HepG2 (cell line): ENCODE data around the gene MADCAM1. TPM values are rescaled to one million over a fixed set of nuclear protein-coding genes. Genes with fewer than 3 reads are reported as not detected.

Source experiments
- ARNT2 ChIP-seq: sonication (generic); formaldehyde crosslinking; IDR thresholded peaks from 2 replicates; pipeline ENCODE4 v1.8.0; 2022; ENCODE audit warnings: mild to moderate bottlenecking, low read depth, missing genetic modification reagents, moderate library complexity
- GATA4 ChIP-seq: sonication (generic); IDR thresholded peaks from 2 replicates; pipeline ENCODE4 v1.6.1; 2016; ENCODE audit warnings: antibody characterized with exemption, low read depth, borderline replicate concordance
- GTF2F1 ChIP-seq: fragments of 150-350 bp; IDR thresholded peaks from 2 replicates; pipeline ENCODE4 v1.6.1; 2014; ENCODE audit warnings: low read length
- MEF2D ChIP-seq: sonication (generic); formaldehyde crosslinking; IDR thresholded peaks from 2 replicates; pipeline ENCODE4 v1.5.1; 2020; ENCODE audit warnings: mild to moderate bottlenecking, missing genetic modification reagents
- MYC ChIP-seq: sonication (generic); formaldehyde crosslinking; IDR thresholded peaks from 2 replicates; pipeline ENCODE4 v1.9.0; 2021; ENCODE audit warnings: missing genetic modification reagents, borderline replicate concordance
- NCOA1 ChIP-seq: sonication (generic); formaldehyde crosslinking; IDR thresholded peaks from 2 replicates; pipeline ENCODE4 v1.9.0; 2021; ENCODE audit warnings: missing genetic modification reagents
- NCOR1 ChIP-seq: fragments of 200-600 bp; sonication (generic); IDR thresholded peaks from 2 replicates; pipeline ENCODE4 v1.7.0; 2017; ENCODE audit warnings: antibody characterized with exemption, low read length, borderline replicate concordance
- PAWR ChIP-seq: sonication (generic); formaldehyde crosslinking; IDR thresholded peaks from 2 replicates; pipeline ENCODE4 v1.4.0; 2020; ENCODE audit warnings: missing genetic modification reagents, mild to moderate bottlenecking, borderline replicate concordance
- PHF20 ChIP-seq: sonication (generic); formaldehyde crosslinking; IDR thresholded peaks from 2 replicates; pipeline ENCODE4 v1.5.0; 2020; ENCODE audit warnings: mild to moderate bottlenecking, missing genetic modification reagents
- SALL2 ChIP-seq: sonication (generic); formaldehyde crosslinking; IDR thresholded peaks from 2 replicates; pipeline ENCODE4 v1.8.1; 2023; ENCODE audit warnings: mild to moderate bottlenecking, missing genetic modification reagents, inconsistent platforms
- SPEN ChIP-seq: sonication (generic); formaldehyde crosslinking; IDR thresholded peaks from 2 replicates; pipeline ENCODE4 v1.5.1; 2020; ENCODE audit warnings: low read depth, mild to moderate bottlenecking, missing genetic modification reagents
- ZFY ChIP-seq: sonication (generic); formaldehyde crosslinking; IDR thresholded peaks from 2 replicates; pipeline ENCODE4 v1.4.0; 2020; ENCODE audit warnings: missing genetic modification reagents
- ZNF232 ChIP-seq: sonication (generic); formaldehyde crosslinking; IDR thresholded peaks from 2 replicates; pipeline ENCODE4 v1.4.0; 2020; ENCODE audit warnings: missing genetic modification reagents, borderline replicate concordance
- ZNF383 ChIP-seq: sonication (generic); formaldehyde crosslinking; IDR thresholded peaks from 2 replicates; pipeline ENCODE4 v1.4.0; 2020; ENCODE audit warnings: missing genetic modification reagents, mild to moderate bottlenecking, borderline replicate concordance
- ZNF713 ChIP-seq: sonication (generic); formaldehyde crosslinking; IDR thresholded peaks from 2 replicates; pipeline ENCODE4 v1.4.0; 2020; ENCODE audit warnings: mild to moderate bottlenecking, missing genetic modification reagents
- polyA plus RNA-seq, 8 experiments: library from polyadenylated mRNA; depleted of rRNA in 3 of 8; stranded (reverse) in 7 of 8; unstranded in 1 of 8; fragments of >200 nt; fragmentation: Illumina TruSeq in 4 of 8; extraction: Trizol in 4 of 8; gene quantifications; 2 replicates each; pipeline versions ENCODE4 v1.2.1 to v1.2.3, GENCODE V29; 2011 to 2016; ENCODE audit warnings: low read depth in 4 of 8, missing spikeins in 1 of 8, mixed read lengths in 1 of 8; ENCODE audit not compliant: insufficient read depth in 1 of 8
- total RNA-seq, 5 experiments: library from RNA; depleted of rRNA; stranded (reverse); fragments of >200 nt; fragmentation: Illumina TruSeq; extraction: Trizol; gene quantifications; 2 replicates each; pipeline ENCODE4 v1.2.3, GENCODE V29; 2016; ENCODE audit warnings: low read depth in 1 of 5
- TF ChIP-seq, protein P1 (sequence below): sonication (generic); formaldehyde crosslinking; IDR thresholded peaks from 2 replicates; pipeline ENCODE4 v1.9.0; 2021; ENCODE audit warnings: missing genetic modification reagents, borderline replicate concordance
- TF ChIP-seq, protein P2 (sequence below): sonication (generic); formaldehyde crosslinking; conservative IDR thresholded peaks from 2 replicates; pipeline ENCODE4 v1.4.0; 2020; ENCODE audit warnings: missing genetic modification reagents
- TF ChIP-seq, protein P3 (sequence below): sonication (generic); formaldehyde crosslinking; IDR thresholded peaks from 2 replicates; pipeline ENCODE4 v1.5.0; 2020; ENCODE audit warnings: mild to moderate bottlenecking, missing genetic modification reagents, moderate library complexity
- TF ChIP-seq, protein P4 (sequence below): sonication (generic); formaldehyde crosslinking; IDR thresholded peaks from 2 replicates; pipeline ENCODE4 v1.4.0; 2020; ENCODE audit warnings: low read depth, missing genetic modification reagents

Gene MADCAM1
- total and polyA plus RNA-seq, 2 of the 13 experiments (the other 11 are each of a cell fraction or from before 2014, with no cell fraction given): 0.29 to 0.33 TPM

DNA sequence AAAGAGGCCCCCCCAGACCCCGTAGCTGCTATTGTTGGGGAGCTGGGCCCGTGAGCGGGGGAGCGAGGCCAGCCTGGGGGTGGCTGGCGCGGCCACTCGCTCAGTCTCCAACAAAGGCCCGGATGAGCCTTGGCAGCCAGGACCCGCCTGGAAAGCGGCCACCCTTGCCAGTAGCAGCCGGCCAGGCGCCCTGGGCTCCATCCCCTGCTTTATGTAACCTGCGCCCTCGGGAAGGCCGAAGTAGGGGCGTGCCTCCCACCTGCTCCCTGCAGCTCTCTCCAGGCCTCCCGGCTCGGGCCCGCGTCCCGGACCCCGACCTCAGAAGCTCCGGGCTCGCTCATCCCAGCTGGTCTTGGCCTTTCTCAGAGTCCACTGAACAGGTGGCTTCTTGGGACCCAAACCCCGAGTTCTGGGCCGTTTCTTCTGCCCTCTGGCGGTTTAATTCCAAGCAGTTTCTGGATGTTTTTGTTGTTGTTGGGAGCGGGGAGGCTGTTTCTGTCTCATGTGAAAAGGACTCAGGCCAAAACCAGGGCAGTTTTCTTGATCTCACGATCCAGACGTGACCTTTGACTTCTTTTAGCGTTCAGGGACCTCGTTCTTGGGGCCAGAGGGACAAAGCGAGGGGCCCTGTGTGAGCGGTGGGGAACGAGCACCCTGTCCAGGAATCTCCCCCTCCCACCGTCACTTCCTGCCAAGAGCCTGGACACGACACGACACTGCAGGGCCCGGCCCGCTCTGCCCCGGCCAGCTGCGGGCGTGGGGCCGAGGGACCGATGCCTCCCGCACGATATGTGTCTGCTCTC lies 36.5 kb downstream of the MADCAM1 start (continued):
- TF ChIP-seq, protein P1, sequence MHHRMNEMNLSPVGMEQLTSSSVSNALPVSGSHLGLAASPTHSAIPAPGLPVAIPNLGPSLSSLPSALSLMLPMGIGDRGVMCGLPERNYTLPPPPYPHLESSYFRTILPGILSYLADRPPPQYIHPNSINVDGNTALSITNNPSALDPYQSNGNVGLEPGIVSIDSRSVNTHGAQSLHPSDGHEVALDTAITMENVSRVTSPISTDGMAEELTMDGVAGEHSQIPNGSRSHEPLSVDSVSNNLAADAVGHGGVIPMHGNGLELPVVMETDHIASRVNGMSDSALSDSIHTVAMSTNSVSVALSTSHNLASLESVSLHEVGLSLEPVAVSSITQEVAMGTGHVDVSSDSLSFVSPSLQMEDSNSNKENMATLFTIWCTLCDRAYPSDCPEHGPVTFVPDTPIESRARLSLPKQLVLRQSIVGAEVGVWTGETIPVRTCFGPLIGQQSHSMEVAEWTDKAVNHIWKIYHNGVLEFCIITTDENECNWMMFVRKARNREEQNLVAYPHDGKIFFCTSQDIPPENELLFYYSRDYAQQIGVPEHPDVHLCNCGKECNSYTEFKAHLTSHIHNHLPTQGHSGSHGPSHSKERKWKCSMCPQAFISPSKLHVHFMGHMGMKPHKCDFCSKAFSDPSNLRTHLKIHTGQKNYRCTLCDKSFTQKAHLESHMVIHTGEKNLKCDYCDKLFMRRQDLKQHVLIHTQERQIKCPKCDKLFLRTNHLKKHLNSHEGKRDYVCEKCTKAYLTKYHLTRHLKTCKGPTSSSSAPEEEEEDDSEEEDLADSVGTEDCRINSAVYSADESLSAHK (CRISPR knock-in tag): no peak
- TF ChIP-seq, protein P2, sequence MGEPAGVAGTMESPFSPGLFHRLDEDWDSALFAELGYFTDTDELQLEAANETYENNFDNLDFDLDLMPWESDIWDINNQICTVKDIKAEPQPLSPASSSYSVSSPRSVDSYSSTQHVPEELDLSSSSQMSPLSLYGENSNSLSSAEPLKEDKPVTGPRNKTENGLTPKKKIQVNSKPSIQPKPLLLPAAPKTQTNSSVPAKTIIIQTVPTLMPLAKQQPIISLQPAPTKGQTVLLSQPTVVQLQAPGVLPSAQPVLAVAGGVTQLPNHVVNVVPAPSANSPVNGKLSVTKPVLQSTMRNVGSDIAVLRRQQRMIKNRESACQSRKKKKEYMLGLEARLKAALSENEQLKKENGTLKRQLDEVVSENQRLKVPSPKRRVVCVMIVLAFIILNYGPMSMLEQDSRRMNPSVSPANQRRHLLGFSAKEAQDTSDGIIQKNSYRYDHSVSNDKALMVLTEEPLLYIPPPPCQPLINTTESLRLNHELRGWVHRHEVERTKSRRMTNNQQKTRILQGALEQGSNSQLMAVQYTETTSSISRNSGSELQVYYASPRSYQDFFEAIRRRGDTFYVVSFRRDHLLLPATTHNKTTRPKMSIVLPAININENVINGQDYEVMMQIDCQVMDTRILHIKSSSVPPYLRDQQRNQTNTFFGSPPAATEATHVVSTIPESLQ (CRISPR knock-in tag): no peak
- TF ChIP-seq, protein P3, sequence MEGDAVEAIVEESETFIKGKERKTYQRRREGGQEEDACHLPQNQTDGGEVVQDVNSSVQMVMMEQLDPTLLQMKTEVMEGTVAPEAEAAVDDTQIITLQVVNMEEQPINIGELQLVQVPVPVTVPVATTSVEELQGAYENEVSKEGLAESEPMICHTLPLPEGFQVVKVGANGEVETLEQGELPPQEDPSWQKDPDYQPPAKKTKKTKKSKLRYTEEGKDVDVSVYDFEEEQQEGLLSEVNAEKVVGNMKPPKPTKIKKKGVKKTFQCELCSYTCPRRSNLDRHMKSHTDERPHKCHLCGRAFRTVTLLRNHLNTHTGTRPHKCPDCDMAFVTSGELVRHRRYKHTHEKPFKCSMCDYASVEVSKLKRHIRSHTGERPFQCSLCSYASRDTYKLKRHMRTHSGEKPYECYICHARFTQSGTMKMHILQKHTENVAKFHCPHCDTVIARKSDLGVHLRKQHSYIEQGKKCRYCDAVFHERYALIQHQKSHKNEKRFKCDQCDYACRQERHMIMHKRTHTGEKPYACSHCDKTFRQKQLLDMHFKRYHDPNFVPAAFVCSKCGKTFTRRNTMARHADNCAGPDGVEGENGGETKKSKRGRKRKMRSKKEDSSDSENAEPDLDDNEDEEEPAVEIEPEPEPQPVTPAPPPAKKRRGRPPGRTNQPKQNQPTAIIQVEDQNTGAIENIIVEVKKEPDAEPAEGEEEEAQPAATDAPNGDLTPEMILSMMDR (CRISPR knock-in tag): peak; percentile 58
- TF ChIP-seq PHF20 (CRISPR knock-in tag): no peak
- TF ChIP-seq MEF2D: peak; percentile 39; the same call in 1 of the 2 replicates
- TF ChIP-seq NCOA1 (CRISPR knock-in tag): no peak
- TF ChIP-seq NCOR1: no peak
- peak; percentile 54; the same call in 1 of the 2 replicates for TF ChIP-seq SALL2 (CRISPR knock-in tag)
- TF ChIP-seq GTF2F1: no peak
- no peak for TF ChIP-seq ARNT2
- TF ChIP-seq PAWR (CRISPR knock-in tag): no peak
- TF ChIP-seq ZNF383 (CRISPR knock-in tag): no peak
- no peak for TF ChIP-seq GATA4
- peak; percentile 70 for TF ChIP-seq ZFY (CRISPR knock-in tag)
- peak; percentile 39; the same call in 1 of the 2 replicates for TF ChIP-seq MYC (CRISPR knock-in tag)
- 0 out of 2 replicates have a peak, but pooled peaks have one; percentile 40 for TF ChIP-seq SPEN (CRISPR knock-in tag)
- TF ChIP-seq, protein P4, sequence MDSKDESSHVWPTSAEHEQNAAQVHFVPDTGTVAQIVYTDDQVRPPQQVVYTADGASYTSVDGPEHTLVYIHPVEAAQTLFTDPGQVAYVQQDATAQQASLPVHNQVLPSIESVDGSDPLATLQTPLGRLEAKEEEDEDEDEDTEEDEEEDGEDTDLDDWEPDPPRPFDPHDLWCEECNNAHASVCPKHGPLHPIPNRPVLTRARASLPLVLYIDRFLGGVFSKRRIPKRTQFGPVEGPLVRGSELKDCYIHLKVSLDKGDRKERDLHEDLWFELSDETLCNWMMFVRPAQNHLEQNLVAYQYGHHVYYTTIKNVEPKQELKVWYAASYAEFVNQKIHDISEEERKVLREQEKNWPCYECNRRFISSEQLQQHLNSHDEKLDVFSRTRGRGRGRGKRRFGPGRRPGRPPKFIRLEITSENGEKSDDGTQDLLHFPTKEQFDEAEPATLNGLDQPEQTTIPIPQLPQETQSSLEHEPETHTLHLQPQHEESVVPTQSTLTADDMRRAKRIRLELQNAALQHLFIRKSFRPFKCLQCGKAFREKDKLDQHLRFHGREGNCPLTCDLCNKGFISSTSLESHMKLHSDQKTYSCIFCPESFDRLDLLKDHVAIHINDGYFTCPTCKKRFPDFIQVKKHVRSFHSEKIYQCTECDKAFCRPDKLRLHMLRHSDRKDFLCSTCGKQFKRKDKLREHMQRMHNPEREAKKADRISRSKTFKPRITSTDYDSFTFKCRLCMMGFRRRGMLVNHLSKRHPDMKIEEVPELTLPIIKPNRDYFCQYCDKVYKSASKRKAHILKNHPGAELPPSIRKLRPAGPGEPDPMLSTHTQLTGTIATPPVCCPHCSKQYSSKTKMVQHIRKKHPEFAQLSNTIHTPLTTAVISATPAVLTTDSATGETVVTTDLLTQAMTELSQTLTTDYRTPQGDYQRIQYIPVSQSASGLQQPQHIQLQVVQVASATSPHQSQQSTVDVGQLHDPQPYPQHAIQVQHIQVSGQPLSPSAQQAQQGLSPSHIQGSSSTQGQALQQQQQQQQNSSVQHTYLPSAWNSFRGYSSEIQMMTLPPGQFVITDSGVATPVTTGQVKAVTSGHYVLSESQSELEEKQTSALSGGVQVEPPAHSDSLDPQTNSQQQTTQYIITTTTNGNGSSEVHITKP (CRISPR knock-in tag): no peak
- TF ChIP-seq ZNF713: no peak
- TF ChIP-seq ZNF232 (CRISPR knock-in tag): peak; percentile 43; the same call in 1 of the 2 replicates
